WTC11 (cell line): Measurements from ENCODE around the gene KRT32. TPM values are rescaled to one million over a fixed set of nuclear protein-coding genes. Genes with fewer than 3 reads are reported as not detected.

Experiments
- ATAC-seq: fragments of 200-7000 bp; cut with Tn5 transposase; 2 replicates; pipeline ENCODE4 v1.10.0; 2021; ENCODE audit warnings: mild to moderate bottlenecking, moderate library complexity
- Bru-seq: library from RNA; stranded (reverse); fragments of 400-500 nt; gene quantifications from one replicate; lab custom pipeline; 2021; lab: Mats Ljungman, UMichigan
- CTCF ChIA-PET: fragments of 300-600 bp; sonication (Branson Sonifier 250); formaldehyde crosslinking; loops from one replicate; lab custom pipeline; 2021; ENCODE audit warnings: antibody characterized with exemption; lab: Charles Lee
- POLR2A ChIA-PET: fragments of 350-600 bp; sonication (Branson Sonifier 250); formaldehyde crosslinking; loops from one replicate; lab custom pipeline; 2021; ENCODE audit warnings: antibody characterized with exemption; lab: Charles Lee
- DNase-seq: peaks from one replicate; pipeline ENCODE4 v3.0.0; 2021; ENCODE audit warnings: low spot score
- H3K27ac Mint-ChIP-seq: 2 replicates; pipeline ENCODE4 v1.8.0; 2021; ENCODE audit warnings: mixed read lengths
- H3K27me3 Mint-ChIP-seq: 2 replicates; pipeline ENCODE4 v1.8.0; 2021; ENCODE audit warnings: low read depth, mild to moderate bottlenecking, moderate library complexity, mixed read lengths
- H3K36me3 Mint-ChIP-seq: 2 replicates; pipeline ENCODE4 v1.8.0; 2021; ENCODE audit warnings: mixed read lengths
- H3K4me1 Mint-ChIP-seq: 2 replicates; pipeline ENCODE4 v1.8.0; 2022; ENCODE audit warnings: mixed read lengths
- H3K4me3 Mint-ChIP-seq: 2 replicates; pipeline ENCODE4 v1.8.0; 2021; ENCODE audit warnings: mild to moderate bottlenecking, moderate library complexity, mixed read lengths
- H3K9me3 Mint-ChIP-seq: 2 replicates; pipeline ENCODE4 v1.8.0; 2021; ENCODE audit warnings: mixed read lengths
- ATF2 ChIP-seq: sonication (generic); formaldehyde crosslinking; IDR thresholded peaks from 2 replicates; pipeline ENCODE4 v1.8.1; 2022; ENCODE audit warnings: low read depth, missing genetic modification reagents, borderline replicate concordance
- CDX4 ChIP-seq: fragments of 250-450 bp; sonication (Bioruptor Pico); IDR thresholded peaks from 2 replicates; pipeline ENCODE4 v1.9.0; 2021; ENCODE audit warnings: moderate library complexity, mild to moderate bottlenecking, inconsistent platforms, borderline replicate concordance
- CREM ChIP-seq: sonication (generic); formaldehyde crosslinking; IDR thresholded peaks from 2 replicates; pipeline ENCODE4 v1.8.1; 2022; ENCODE audit warnings: mild to moderate bottlenecking, missing genetic modification reagents, moderate library complexity
- EMX1 ChIP-seq: fragments of 250-450 bp; sonication (Bioruptor Pico); IDR thresholded peaks from 2 replicates; pipeline ENCODE4 v1.8.0; 2021; ENCODE audit warnings: mild to moderate bottlenecking
- ESRRA ChIP-seq: sonication (generic); formaldehyde crosslinking; IDR thresholded peaks from 2 replicates; pipeline ENCODE4 v1.8.1; 2022; ENCODE audit warnings: mild to moderate bottlenecking, missing genetic modification reagents, borderline replicate concordance
- FOXP1 ChIP-seq: sonication (generic); formaldehyde crosslinking; IDR thresholded peaks from 2 replicates; pipeline ENCODE4 v1.8.0; 2022; ENCODE audit warnings: missing genetic modification reagents, mild to moderate bottlenecking, moderate library complexity, borderline replicate concordance
- FOXP4 ChIP-seq: sonication (generic); formaldehyde crosslinking; IDR thresholded peaks from 2 replicates; pipeline ENCODE4 v1.8.0; 2022; ENCODE audit warnings: mild to moderate bottlenecking, missing genetic modification reagents
- GRHL2 ChIP-seq: fragments of 250-450 bp; sonication (Bioruptor Pico); IDR thresholded peaks from 2 replicates; pipeline ENCODE4 v1.8.0; 2022; ENCODE audit warnings: mild to moderate bottlenecking, moderate library complexity; ENCODE audit not compliant: insufficient replicate concordance, severe bottlenecking
- IRF2 ChIP-seq: sonication (generic); formaldehyde crosslinking; IDR thresholded peaks from 2 replicates; pipeline ENCODE4 v1.8.0; 2022; ENCODE audit warnings: low read depth, missing genetic modification reagents, borderline replicate concordance
- MAX ChIP-seq: sonication (generic); formaldehyde crosslinking; IDR thresholded peaks from 2 replicates; pipeline ENCODE4 v1.8.0; 2022; ENCODE audit warnings: mild to moderate bottlenecking, missing genetic modification reagents
- NFYB ChIP-seq: sonication (generic); formaldehyde crosslinking; conservative IDR thresholded peaks from 2 replicates; pipeline ENCODE4 v1.8.0; 2022; ENCODE audit warnings: low read depth, missing genetic modification reagents
- NR3C1 ChIP-seq: sonication (generic); formaldehyde crosslinking; conservative IDR thresholded peaks from 2 replicates; pipeline ENCODE4 v1.8.1; 2023; ENCODE audit warnings: low read depth, mild to moderate bottlenecking, missing genetic modification reagents
- RELA ChIP-seq: sonication (generic); formaldehyde crosslinking; IDR thresholded peaks from 2 replicates; pipeline ENCODE4 v1.8.1; 2022; ENCODE audit warnings: missing genetic modification reagents, mild to moderate bottlenecking, borderline replicate concordance
- TP53 ChIP-seq: sonication (generic); formaldehyde crosslinking; IDR thresholded peaks from 2 replicates; pipeline ENCODE4 v1.8.1; 2023; ENCODE audit warnings: mild to moderate bottlenecking, missing genetic modification reagents
- long read RNA-seq, 3 experiments: library from RNA in 1 of 3; library from capped mRNA in 1 of 3; library from polyadenylated mRNA in 1 of 3; unstranded in 2 of 3; stranded (forward) in 1 of 3; transcript quantifications; one replicate each; pipeline ENCODE4 v2.0.0, GENCODE V29; 2021
- total RNA-seq: library from RNA; stranded (reverse); gene quantifications from 3 replicates; pipeline ENCODE4 v1.2.3, GENCODE V29; 2021
- TF ChIP-seq, protein P1 (sequence below): sonication (generic); formaldehyde crosslinking; IDR thresholded peaks from 2 replicates; pipeline ENCODE4 v1.8.1; 2023; ENCODE audit warnings: mild to moderate bottlenecking, missing genetic modification reagents
- TF ChIP-seq, protein P2 (sequence below): fragments of 250-450 bp; sonication (Bioruptor Pico); conservative IDR thresholded peaks from 2 replicates; pipeline ENCODE4 v1.9.0; 2021; ENCODE audit warnings: mild to moderate bottlenecking
- TF ChIP-seq, protein P3 (sequence below): sonication (generic); formaldehyde crosslinking; IDR thresholded peaks from 2 replicates; pipeline ENCODE4 v1.8.0; 2022; ENCODE audit warnings: missing genetic modification reagents
- TF ChIP-seq, protein P4 (sequence below): sonication (generic); formaldehyde crosslinking; IDR thresholded peaks from 2 replicates; pipeline ENCODE4 v1.8.0; 2023; ENCODE audit warnings: mild to moderate bottlenecking, missing genetic modification reagents
- TF ChIP-seq, protein P5 (sequence below): sonication (generic); formaldehyde crosslinking; IDR thresholded peaks from 2 replicates; pipeline ENCODE4 v1.8.1; 2023; ENCODE audit warnings: mild to moderate bottlenecking, missing genetic modification reagents, moderate library complexity

The KRT32 gene
- total RNA-seq (not detected in 3 replicates), Bru-seq, nascent RNA (not detected)
- long read RNA-seq, experiment 1, result 0 reads
- long read RNA-seq, experiment 2, result 0 reads
- long read RNA-seq, experiment 3, result 0 reads

GRCh38 chr17:41466988-41467387, at the start of gene KRT32:
Gene KRT32, minus strand, starts transcription at chr17:41467386. Its CDS starts 61 bp downstream, at chr17:41467325.
- no peak for ATAC-seq

More at GRCh38 chr17:41466988-41467387, at the start of gene KRT32:
- H3K27ac Mint-ChIP-seq, result no peak within 1 kb of the TSS
- H3K4me3 Mint-ChIP-seq, result no peak within 1 kb of the TSS
- no peaks in the 10 kb centered on the region for H3K4me1 Mint-ChIP-seq
- H3K9me3 Mint-ChIP-seq, result peaks cover 26% of the 10 kb centered on the region
- DNase-seq, result no peak
- H3K36me3 Mint-ChIP-seq, result no peaks in the 10 kb centered on the region
- peaks cover 5% of the 10 kb centered on the region for H3K27me3 Mint-ChIP-seq
- CTCF ChIA-PET, result interaction anchor here (1.1 to 1.3 kb wide), 2 partner anchors 82 to 196 kb away, joined by 5 to 8 read pairs; no protein-coding TSS in a partner anchor
- TF ChIP-seq, protein P1, sequence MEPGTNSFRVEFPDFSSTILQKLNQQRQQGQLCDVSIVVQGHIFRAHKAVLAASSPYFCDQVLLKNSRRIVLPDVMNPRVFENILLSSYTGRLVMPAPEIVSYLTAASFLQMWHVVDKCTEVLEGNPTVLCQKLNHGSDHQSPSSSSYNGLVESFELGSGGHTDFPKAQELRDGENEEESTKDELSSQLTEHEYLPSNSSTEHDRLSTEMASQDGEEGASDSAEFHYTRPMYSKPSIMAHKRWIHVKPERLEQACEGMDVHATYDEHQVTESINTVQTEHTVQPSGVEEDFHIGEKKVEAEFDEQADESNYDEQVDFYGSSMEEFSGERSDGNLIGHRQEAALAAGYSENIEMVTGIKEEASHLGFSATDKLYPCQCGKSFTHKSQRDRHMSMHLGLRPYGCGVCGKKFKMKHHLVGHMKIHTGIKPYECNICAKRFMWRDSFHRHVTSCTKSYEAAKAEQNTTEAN, result no peak
- no peak for TF ChIP-seq TP53 (CRISPR knock-in tag)
- TF ChIP-seq, protein P2, sequence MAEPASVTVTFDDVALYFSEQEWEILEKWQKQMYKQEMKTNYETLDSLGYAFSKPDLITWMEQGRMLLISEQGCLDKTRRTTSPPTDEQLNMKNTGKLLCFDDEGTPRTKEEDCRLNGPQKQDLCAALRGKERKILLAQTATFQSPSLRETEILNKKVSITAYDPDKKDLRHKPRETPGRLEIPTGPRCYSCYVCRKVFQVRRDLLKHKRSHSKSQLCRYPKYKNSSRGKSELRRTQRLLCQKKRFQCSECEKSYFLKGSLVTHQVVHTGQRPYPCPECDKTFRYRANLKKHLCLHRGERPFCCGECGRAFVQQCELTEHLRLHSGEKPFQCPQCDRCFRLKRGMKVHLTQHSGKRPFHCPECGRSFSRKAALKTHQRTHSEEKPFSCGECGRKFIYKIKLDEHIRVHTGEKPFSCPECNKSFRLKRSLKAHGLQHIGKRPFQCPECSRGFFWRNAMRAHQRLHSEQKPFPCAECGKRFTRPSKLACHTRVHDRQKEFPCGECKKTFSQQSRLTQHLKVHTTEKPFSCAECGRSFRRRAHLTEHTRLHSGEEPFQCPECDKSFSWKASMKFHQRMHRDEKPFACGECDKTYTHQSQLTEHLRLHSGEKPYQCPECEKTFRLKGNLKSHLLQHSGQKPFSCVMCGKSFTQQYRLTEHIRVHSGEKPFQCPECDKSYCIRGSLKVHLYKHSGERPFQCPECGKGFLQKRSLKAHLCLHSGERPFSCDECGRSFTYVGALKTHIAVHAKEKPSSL (CRISPR knock-in tag), result no peak
- no peak for TF ChIP-seq ATF2 (CRISPR knock-in tag)
- TF ChIP-seq RELA (CRISPR knock-in tag), result no peak
- TF ChIP-seq ESRRA (CRISPR knock-in tag), result no peak
- TF ChIP-seq MAX (CRISPR knock-in tag), result no peak
- TF ChIP-seq, protein P3, sequence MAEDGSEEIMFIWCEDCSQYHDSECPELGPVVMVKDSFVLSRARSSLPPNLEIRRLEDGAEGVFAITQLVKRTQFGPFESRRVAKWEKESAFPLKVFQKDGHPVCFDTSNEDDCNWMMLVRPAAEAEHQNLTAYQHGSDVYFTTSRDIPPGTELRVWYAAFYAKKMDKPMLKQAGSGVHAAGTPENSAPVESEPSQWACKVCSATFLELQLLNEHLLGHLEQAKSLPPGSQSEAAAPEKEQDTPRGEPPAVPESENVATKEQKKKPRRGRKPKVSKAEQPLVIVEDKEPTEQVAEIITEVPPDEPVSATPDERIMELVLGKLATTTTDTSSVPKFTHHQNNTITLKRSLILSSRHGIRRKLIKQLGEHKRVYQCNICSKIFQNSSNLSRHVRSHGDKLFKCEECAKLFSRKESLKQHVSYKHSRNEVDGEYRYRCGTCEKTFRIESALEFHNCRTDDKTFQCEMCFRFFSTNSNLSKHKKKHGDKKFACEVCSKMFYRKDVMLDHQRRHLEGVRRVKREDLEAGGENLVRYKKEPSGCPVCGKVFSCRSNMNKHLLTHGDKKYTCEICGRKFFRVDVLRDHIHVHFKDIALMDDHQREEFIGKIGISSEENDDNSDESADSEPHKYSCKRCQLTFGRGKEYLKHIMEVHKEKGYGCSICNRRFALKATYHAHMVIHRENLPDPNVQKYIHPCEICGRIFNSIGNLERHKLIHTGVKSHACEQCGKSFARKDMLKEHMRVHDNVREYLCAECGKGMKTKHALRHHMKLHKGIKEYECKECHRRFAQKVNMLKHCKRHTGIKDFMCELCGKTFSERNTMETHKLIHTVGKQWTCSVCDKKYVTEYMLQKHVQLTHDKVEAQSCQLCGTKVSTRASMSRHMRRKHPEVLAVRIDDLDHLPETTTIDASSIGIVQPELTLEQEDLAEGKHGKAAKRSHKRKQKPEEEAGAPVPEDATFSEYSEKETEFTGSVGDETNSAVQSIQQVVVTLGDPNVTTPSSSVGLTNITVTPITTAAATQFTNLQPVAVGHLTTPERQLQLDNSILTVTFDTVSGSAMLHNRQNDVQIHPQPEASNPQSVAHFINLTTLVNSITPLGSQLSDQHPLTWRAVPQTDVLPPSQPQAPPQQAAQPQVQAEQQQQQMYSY, result no peak
- TF ChIP-seq, protein P4, sequence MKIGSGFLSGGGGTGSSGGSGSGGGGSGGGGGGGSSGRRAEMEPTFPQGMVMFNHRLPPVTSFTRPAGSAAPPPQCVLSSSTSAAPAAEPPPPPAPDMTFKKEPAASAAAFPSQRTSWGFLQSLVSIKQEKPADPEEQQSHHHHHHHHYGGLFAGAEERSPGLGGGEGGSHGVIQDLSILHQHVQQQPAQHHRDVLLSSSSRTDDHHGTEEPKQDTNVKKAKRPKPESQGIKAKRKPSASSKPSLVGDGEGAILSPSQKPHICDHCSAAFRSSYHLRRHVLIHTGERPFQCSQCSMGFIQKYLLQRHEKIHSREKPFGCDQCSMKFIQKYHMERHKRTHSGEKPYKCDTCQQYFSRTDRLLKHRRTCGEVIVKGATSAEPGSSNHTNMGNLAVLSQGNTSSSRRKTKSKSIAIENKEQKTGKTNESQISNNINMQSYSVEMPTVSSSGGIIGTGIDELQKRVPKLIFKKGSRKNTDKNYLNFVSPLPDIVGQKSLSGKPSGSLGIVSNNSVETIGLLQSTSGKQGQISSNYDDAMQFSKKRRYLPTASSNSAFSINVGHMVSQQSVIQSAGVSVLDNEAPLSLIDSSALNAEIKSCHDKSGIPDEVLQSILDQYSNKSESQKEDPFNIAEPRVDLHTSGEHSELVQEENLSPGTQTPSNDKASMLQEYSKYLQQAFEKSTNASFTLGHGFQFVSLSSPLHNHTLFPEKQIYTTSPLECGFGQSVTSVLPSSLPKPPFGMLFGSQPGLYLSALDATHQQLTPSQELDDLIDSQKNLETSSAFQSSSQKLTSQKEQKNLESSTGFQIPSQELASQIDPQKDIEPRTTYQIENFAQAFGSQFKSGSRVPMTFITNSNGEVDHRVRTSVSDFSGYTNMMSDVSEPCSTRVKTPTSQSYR (CRISPR knock-in tag), result no peak
- no peak for TF ChIP-seq IRF2
- no peak for TF ChIP-seq GRHL2 (CRISPR knock-in tag)
- TF ChIP-seq CREM (CRISPR knock-in tag), result no peak
- TF ChIP-seq FOXP1 (CRISPR knock-in tag), result no peak
- TF ChIP-seq, protein P5, sequence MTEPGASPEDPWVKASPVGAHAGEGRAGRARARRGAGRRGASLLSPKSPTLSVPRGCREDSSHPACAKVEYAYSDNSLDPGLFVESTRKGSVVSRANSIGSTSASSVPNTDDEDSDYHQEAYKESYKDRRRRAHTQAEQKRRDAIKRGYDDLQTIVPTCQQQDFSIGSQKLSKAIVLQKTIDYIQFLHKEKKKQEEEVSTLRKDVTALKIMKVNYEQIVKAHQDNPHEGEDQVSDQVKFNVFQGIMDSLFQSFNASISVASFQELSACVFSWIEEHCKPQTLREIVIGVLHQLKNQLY (CRISPR knock-in tag), result no peak
- no peak for TF ChIP-seq FOXP4 (CRISPR knock-in tag)
- no peak for TF ChIP-seq NFYB (CRISPR knock-in tag)
- no peak for TF ChIP-seq NR3C1 (CRISPR knock-in tag)
- no peak for TF ChIP-seq CDX4 (CRISPR knock-in tag)
- no peak for TF ChIP-seq EMX1 (CRISPR knock-in tag)
- TF ChIP-seq, all 79 proteins: peak for 0
- POLR2A ChIA-PET, result no interaction called here
